ENCODE data around the gene THSD4. TPM values are rescaled to one million over a fixed set of nuclear protein-coding genes. Genes with fewer than 3 reads are reported as not detected.

The THSD4 gene
- total RNA-seq, 1 experiment from 2014 or later, result 65.4 TPM

DNA sequence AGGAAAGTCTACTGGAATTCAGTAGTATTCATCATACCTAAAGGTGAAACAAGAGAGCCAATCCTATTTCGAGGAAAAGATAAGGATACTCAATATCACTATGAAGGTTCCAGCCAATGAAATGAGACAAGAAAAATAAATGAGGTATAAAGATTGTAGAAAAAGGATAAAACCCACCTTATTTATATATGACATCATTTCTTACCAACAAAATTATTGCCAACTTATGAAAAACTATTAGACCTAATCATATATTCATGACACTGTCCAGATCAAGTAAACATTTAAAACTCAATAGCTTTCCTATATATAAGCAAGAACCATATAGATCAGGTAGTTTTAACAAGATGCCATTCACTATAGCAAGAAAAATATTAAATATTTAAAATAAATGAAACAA is 584.7 kb downstream of the THSD4 start:
- in situ Hi-C loops (cut with HindIII; ENCODE audit: low pct_unique_long_range_greater_than_20kb, low sequenced_read_pairs) (no loop called here), intact Hi-C loops (cut with micrococcal nuclease; ENCODE audit: unreplicated experiment) (no loop called here)
- Histone ChIP-seq H3K27me3 (ENCODE audit: control insufficient read depth, insufficient read depth, low read length) (no peaks in the 10 kb centered on the region), H3K36me3 (ENCODE audit: control insufficient read depth, insufficient read depth, low read length) (no peaks in the 10 kb centered on the region), H3K27ac (ENCODE audit: low read length) (no peak overlapping the region), H3K4me3 (ENCODE audit: low read depth in 2 of 2, low read length in 2 of 2) (no peak overlapping the region), H3K9me3 (ENCODE audit: control insufficient read depth, insufficient read depth, low read depth, low read length) (no peaks in the 10 kb centered on the region), H3K4me1 (ENCODE audit: control insufficient read depth, insufficient read depth, low read length) (no peaks in the 10 kb centered on the region)
- DNase-seq (ENCODE audit: low read depth, low spot score), result no peak
- ATAC-seq, result no peak
- TF ChIP-seq SIN3A (IDR thresholded peaks at IDR 0.05; ENCODE audit: borderline replicate concordance, insufficient read depth, low read depth, low read length) (no peak), POLR2AphosphoS5 (IDR thresholded peaks at IDR 0.05; ENCODE audit: low read depth, low read length) (no peak), TCF7L2 (IDR thresholded peaks at IDR 0.05; ENCODE audit: low read depth, low read length) (no peak)
- TF ChIP-seq, protein P1, sequence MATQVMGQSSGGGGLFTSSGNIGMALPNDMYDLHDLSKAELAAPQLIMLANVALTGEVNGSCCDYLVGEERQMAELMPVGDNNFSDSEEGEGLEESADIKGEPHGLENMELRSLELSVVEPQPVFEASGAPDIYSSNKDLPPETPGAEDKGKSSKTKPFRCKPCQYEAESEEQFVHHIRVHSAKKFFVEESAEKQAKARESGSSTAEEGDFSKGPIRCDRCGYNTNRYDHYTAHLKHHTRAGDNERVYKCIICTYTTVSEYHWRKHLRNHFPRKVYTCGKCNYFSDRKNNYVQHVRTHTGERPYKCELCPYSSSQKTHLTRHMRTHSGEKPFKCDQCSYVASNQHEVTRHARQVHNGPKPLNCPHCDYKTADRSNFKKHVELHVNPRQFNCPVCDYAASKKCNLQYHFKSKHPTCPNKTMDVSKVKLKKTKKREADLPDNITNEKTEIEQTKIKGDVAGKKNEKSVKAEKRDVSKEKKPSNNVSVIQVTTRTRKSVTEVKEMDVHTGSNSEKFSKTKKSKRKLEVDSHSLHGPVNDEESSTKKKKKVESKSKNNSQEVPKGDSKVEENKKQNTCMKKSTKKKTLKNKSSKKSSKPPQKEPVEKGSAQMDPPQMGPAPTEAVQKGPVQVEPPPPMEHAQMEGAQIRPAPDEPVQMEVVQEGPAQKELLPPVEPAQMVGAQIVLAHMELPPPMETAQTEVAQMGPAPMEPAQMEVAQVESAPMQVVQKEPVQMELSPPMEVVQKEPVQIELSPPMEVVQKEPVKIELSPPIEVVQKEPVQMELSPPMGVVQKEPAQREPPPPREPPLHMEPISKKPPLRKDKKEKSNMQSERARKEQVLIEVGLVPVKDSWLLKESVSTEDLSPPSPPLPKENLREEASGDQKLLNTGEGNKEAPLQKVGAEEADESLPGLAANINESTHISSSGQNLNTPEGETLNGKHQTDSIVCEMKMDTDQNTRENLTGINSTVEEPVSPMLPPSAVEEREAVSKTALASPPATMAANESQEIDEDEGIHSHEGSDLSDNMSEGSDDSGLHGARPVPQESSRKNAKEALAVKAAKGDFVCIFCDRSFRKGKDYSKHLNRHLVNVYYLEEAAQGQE (IDR thresholded peaks at IDR 0.05; ENCODE audit: insufficient read depth in 1 of 2, low read depth in 2 of 2, low read length in 1 of 2), result no peak
- TF ChIP-seq, protein P2, sequence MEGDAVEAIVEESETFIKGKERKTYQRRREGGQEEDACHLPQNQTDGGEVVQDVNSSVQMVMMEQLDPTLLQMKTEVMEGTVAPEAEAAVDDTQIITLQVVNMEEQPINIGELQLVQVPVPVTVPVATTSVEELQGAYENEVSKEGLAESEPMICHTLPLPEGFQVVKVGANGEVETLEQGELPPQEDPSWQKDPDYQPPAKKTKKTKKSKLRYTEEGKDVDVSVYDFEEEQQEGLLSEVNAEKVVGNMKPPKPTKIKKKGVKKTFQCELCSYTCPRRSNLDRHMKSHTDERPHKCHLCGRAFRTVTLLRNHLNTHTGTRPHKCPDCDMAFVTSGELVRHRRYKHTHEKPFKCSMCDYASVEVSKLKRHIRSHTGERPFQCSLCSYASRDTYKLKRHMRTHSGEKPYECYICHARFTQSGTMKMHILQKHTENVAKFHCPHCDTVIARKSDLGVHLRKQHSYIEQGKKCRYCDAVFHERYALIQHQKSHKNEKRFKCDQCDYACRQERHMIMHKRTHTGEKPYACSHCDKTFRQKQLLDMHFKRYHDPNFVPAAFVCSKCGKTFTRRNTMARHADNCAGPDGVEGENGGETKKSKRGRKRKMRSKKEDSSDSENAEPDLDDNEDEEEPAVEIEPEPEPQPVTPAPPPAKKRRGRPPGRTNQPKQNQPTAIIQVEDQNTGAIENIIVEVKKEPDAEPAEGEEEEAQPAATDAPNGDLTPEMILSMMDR (IDR thresholded peaks at IDR 0.05), result no peak
- ChIA-PET CTCF (no interaction called here), POLR2A (interaction anchor here (0.5 kb wide), 1 partner anchor 178 kb away, joined by 4 read pairs; no protein-coding TSS in a partner anchor)
- no TSS peak for BruUV-seq (replicated peaks)

DNA sequence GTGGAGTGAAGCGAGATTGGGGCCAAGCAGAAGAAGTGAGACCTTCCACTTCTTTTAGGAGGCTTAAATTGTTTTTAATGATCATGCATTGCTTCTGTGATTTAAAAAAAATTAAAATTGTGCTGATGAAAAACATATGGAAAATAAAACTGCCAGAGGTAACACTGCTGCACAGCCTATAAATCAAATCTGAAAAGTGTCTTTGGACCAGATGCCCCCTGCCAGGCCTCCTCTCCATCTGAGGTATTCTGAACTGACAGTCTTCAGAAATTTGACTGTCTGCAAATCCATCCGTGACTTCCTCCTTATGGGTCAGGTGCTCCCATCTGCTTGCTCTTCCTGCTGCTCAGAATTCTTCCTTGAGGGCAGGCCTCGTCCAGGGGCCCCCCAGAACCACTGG is 586.5 kb downstream of the THSD4 start:
- ChIA-PET POLR2A (no interaction called here), CTCF (no interaction called here)
- no peak overlapping the region for H3K27ac ChIP-seq (ENCODE audit: low read length)
- no peaks in the 10 kb centered on the region for H3K4me1 ChIP-seq (ENCODE audit: control insufficient read depth, insufficient read depth, low read length)
- TF ChIP-seq TCF7L2 (IDR thresholded peaks at IDR 0.05; ENCODE audit: low read depth, low read length) (no peak), SIN3A (IDR thresholded peaks at IDR 0.05; ENCODE audit: borderline replicate concordance, insufficient read depth, low read depth, low read length) (no peak), POLR2AphosphoS5 (IDR thresholded peaks at IDR 0.05; ENCODE audit: low read depth, low read length) (no peak)
- TF ChIP-seq, protein P1 (IDR thresholded peaks at IDR 0.05; ENCODE audit: insufficient read depth in 1 of 2, low read depth in 2 of 2, low read length in 1 of 2), result no peak
- TF ChIP-seq, protein P2 (IDR thresholded peaks at IDR 0.05), result no peak
- H3K9me3 ChIP-seq (ENCODE audit: control insufficient read depth, insufficient read depth, low read depth, low read length), result no peaks in the 10 kb centered on the region
- H3K4me3 ChIP-seq (ENCODE audit: low read depth in 2 of 2, low read length in 2 of 2), result no peak overlapping the region
- no peak for DNase-seq (ENCODE audit: low read depth, low spot score)
- in situ Hi-C loops (cut with HindIII; ENCODE audit: low pct_unique_long_range_greater_than_20kb, low sequenced_read_pairs), result no loop called here
- no peaks in the 10 kb centered on the region for H3K36me3 ChIP-seq (ENCODE audit: control insufficient read depth, insufficient read depth, low read length)
- no peak for ATAC-seq
- H3K27me3 ChIP-seq (ENCODE audit: control insufficient read depth, insufficient read depth, low read length), result no peaks in the 10 kb centered on the region
- intact Hi-C loops (cut with micrococcal nuclease; ENCODE audit: unreplicated experiment), result no loop called here
- no TSS peak for BruUV-seq (replicated peaks)
